Adrenal gland (tissue), 12 donors: ENCODE measurements around the gene PIP5K1C. TPM values are rescaled to one million over a fixed set of nuclear protein-coding genes. Genes with fewer than 3 reads are reported as not detected.
"Not testable (repeated sequence)": the region's sequence is repeated elsewhere in the genome, so short reads cannot be mapped to it uniquely, and the experiment has no call there.

Experiments used
- DNase-seq, 7 donors: peaks; one replicate each; pipeline ENCODE4 v3.0.0-alpha.2; 2019 to 2020
- H3K27ac ChIP-seq, 5 donors: fragments of 200-600 bp; sonication (generic) in 4 of 5; 1 replicate in 3 of 5; 2 replicates in 2 of 5; pipeline versions ENCODE4 v1.5.1 to v1.8.0; 2016 to 2020; ENCODE audit warnings: mild to moderate bottlenecking in 1 of 5
- H3K27me3 ChIP-seq: fragments of 200-600 bp; 2 replicates; pipeline ENCODE4 v1.8.0; 2021
- H3K36me3 ChIP-seq, 2 donors: fragments of 200-600 bp; replicated peaks in 1 of 2; 1 replicate in 1 of 2; 2 replicates in 1 of 2; pipeline versions ENCODE4 v1.5.1 to v1.8.0; 2018 to 2022
- H3K4me1 ChIP-seq, 2 donors: fragments of 200-600 bp; replicated peaks in 1 of 2; 1 replicate in 1 of 2; 2 replicates in 1 of 2; pipeline versions ENCODE4 v1.5.1 to v1.8.0; 2018 to 2021
- H3K4me3 ChIP-seq, 4 donors: fragments of 200-600 bp; sonication (generic) in 3 of 4; one replicate each; pipeline ENCODE4 v1.5.1; 2016 to 2018
- H3K9me3 ChIP-seq, 3 donors: fragments of 200-600 bp; sonication (generic) in 1 of 3; replicated peaks in 1 of 3; 1 replicate in 2 of 3; 2 replicates in 1 of 3; pipeline versions ENCODE4 v1.5.1 to v1.8.0; 2016 to 2021
- POLR2A ChIP-seq, 2 donors: fragments of 450-650 bp; IDR thresholded peaks; one replicate each; pipeline ENCODE4 v1.6.1; 2017; ENCODE audit warnings: antibody characterized with exemption in 2 of 2, mild to moderate bottlenecking in 2 of 2, moderate library complexity in 1 of 2
- WGBS, 4 donors: extraction: QIAGEN DNeasy Blood & Tissue Kit in 2 of 4; methylation state at CpG; one replicate each; pipeline versions ENCODE4 v1.1.5 to v1.1.7; 2013 to 2017; 5-methylcytosine and 5-hydroxymethylcytosine counted together
- intact Hi-C, 2 donors: fragments of 100-400 bp; cut with DNase I; formaldehyde crosslinking; loops; one replicate each; pipeline versions ENCODE4 v1.14.1 to v1.15.0; 2022 to 2023
- polyA plus RNA-seq, 3 donors: library from polyadenylated mRNA; stranded (reverse); fragments of 200-250 nt in 2 of 3; fragments of 350-450 nt in 1 of 3; fragmentation: Illumina TruSeq in 1 of 3; extraction: RNeasy Lipid Tissue Mini Kit (QIAGEN cat#74804) in 1 of 3; gene quantifications; one replicate each; pipeline ENCODE4 v1.2.3, GENCODE V29; 2013 to 2014
- total RNA-seq, 9 donors: library from RNA; depleted of rRNA in 4 of 9; stranded (reverse); fragments of >200 nt in 4 of 9; fragments of 120-200 nt in 1 of 9; fragmentation: NEBNext Ultra II Directional in 1 of 9; extraction: Animal tissue kit (Norgen Biotek cat#: 25700) in 1 of 9; gene quantifications; one replicate each; pipeline versions ENCODE4 v1.1.0 to v1.2.4, GENCODE V29; 2013 to 2023
- TF ChIP-seq, protein P1 (sequence below), 6 experiments: fragments of 450-650 bp in 4 of 6; fragments of 200-600 bp in 2 of 6; sonication (generic) in 1 of 6; IDR thresholded peaks; 1 replicate in 5 of 6; 2 replicates in 1 of 6; pipeline versions ENCODE4 v1.5.1 to v1.8.0; 2016 to 2021; ENCODE audit warnings: antibody characterized with exemption in 6 of 6, mild to moderate bottlenecking in 2 of 6, moderate library complexity in 1 of 6
- donor health status: healthy with polysubstance abuse.
- donor health status: Bipolar disorder and iron deficiency.
- donor health status: DM: yes; HTN: yes; CAD: no.
- donor health status: DM: no; HTN: no; CAD: no.
- donor health status: DM: no; HTN: no; CAD: no.
- donor health status: DM: yes; HTN: yes; CAD: no.

PIP5K1C gene
- total and polyA plus RNA-seq, 12 donors = 4.0 to 44.7 (median 31.0) TPM

- peak within 1 kb of the TSS in 1 of 4 donors; percentile 49 for H3K4me3 ChIP-seq
- peak within 1 kb of the TSS in 1 of 5 donors; percentile 14 for H3K27ac ChIP-seq
- H3K27me3 ChIP-seq = peaks cover 9% of the 10 kb centered on the region
- no peaks in the 10 kb centered on the region for H3K9me3 ChIP-seq
- H3K36me3 ChIP-seq = no peaks in the 10 kb centered on the region
- 0 to 5% (median 4%) methylated on average over 12 to 84 of the region's 84 CpGs; no CpG with 5 or more reads in 1 of the 4 donors for WGBS, 4 donors
- peaks cover 0 to 7% of the 10 kb centered on the region in 2 donors for H3K4me1 ChIP-seq
- TF ChIP-seq, protein P1, sequence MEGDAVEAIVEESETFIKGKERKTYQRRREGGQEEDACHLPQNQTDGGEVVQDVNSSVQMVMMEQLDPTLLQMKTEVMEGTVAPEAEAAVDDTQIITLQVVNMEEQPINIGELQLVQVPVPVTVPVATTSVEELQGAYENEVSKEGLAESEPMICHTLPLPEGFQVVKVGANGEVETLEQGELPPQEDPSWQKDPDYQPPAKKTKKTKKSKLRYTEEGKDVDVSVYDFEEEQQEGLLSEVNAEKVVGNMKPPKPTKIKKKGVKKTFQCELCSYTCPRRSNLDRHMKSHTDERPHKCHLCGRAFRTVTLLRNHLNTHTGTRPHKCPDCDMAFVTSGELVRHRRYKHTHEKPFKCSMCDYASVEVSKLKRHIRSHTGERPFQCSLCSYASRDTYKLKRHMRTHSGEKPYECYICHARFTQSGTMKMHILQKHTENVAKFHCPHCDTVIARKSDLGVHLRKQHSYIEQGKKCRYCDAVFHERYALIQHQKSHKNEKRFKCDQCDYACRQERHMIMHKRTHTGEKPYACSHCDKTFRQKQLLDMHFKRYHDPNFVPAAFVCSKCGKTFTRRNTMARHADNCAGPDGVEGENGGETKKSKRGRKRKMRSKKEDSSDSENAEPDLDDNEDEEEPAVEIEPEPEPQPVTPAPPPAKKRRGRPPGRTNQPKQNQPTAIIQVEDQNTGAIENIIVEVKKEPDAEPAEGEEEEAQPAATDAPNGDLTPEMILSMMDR (IDR thresholded peaks at IDR 0.05) = no peak
- TF ChIP-seq POLR2A (IDR thresholded peaks at IDR 0.05) = no peak
- intact Hi-C loops = no loop called here
- DNase-seq = no peak
These were observed 114.8 kb downstream of the PIP5K1C start, which contains the start of gene GIPC3 for GRCh38 chr19:3585301-3586126. GIPC3 (plus strand) TSS chr19:3585478; CDS start chr19:3585598, 120 bp downstream.

- H3K4me1 ChIP-seq = peaks cover 0 to 16% of the 10 kb centered on the region in 2 donors
- H3K27me3 ChIP-seq, H3K36me3 ChIP-seq, H3K27ac ChIP-seq, H3K9me3 ChIP-seq, H3K4me3 ChIP-seq, intact Hi-C loops, DNase-seq: not testable (repeated sequence)
- WGBS, 4 donors = 77 to 87% (median 81%) methylated on average over 15 of the region's 15 CpGs
These were observed 116.0 kb downstream of the PIP5K1C start for GRCh38 chr19:3584036-3584802.

DNA sequence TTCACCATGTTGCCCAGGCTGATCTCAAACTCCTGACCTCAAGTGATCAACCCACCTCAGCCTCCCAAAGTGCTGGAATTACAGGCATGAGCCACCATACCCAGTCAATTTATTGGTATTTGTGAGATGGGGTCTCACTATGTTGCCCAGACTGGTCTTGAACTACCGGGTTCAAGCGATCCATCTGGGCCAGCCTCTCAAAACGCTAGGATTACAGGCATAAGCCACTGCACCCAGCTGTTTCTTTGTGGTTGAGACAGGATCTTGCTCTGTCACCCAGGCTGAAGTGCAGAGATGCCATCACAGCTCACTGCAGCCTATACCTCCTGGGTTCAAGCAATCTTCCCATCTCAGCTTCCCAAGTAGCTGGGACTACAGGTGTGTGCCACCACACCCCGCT lies 118.5 kb downstream of the PIP5K1C start:
- intact Hi-C loops, H3K27me3 ChIP-seq, H3K36me3 ChIP-seq, H3K4me3 ChIP-seq, DNase-seq, H3K9me3 ChIP-seq: not testable (repeated sequence)
- 89 to 100% (median 89%) methylated on average over 1 to 4 of the region's 4 CpGs for WGBS, 4 donors
- peaks cover 0 to 17% of the 10 kb centered on the region in 2 donors for H3K4me1 ChIP-seq
- peak overlapping the region in 1 of 5 donors; percentile 29 for H3K27ac ChIP-seq

Other genes starting within 250 kb of the PIP5K1C start
- under 1 TPM in 1 of 9 donors, not detected in 8; 0.36 TPM for gene SMIM24, start 219.9 kb downstream of the PIP5K1C start, total RNA-seq
- gene SMIM24, start 219.9 kb downstream of the PIP5K1C start, polyA plus RNA-seq = under 1 TPM in 1 of 3 donors, not detected in 2; 0.48 TPM
- gene SMIM44, start 217.0 kb downstream of the PIP5K1C start, total RNA-seq = not detected
- gene SMIM44, start 217.0 kb downstream of the PIP5K1C start, polyA plus RNA-seq = not detected
- gene DOHH, start 199.8 kb downstream of the PIP5K1C start, total RNA-seq = 10 to 100 TPM in 7 of 9 donors, 1 to 10 TPM in 2; 8.4 to 22.8 (median 13.8) TPM
- gene DOHH, start 199.8 kb downstream of the PIP5K1C start, polyA plus RNA-seq = 10 to 100 TPM in 2 of 3 donors, under 1 TPM in 1; 0.92 to 19.1 (median 13.5) TPM
- gene FZR1, start 194.2 kb downstream of the PIP5K1C start, total RNA-seq = 10 to 100 TPM; 17.9 to 85.0 (median 39.4) TPM
- 10 to 100 TPM; 24.4 to 59.1 (median 26.4) TPM for gene FZR1, start 194.2 kb downstream of the PIP5K1C start, polyA plus RNA-seq
- gene TEKTIP1, start 161.3 kb downstream of the PIP5K1C start, total RNA-seq = 1 to 10 TPM in 3 of 9 donors, under 1 TPM in 2, not detected in 4; 0.68 to 3.6 (median 1.4) TPM
- 1 to 10 TPM in 2 of 3 donors, not detected in 1; 1.1 to 3.5 TPM for gene TEKTIP1, start 161.3 kb downstream of the PIP5K1C start, polyA plus RNA-seq
- 100 to 1,000 TPM in 2 of 9 donors, 10 to 100 TPM in 7; 23.2 to 123 (median 64.6) TPM for gene MFSD12, start 142.9 kb downstream of the PIP5K1C start, total RNA-seq
- gene MFSD12, start 142.9 kb downstream of the PIP5K1C start, polyA plus RNA-seq = 10 to 100 TPM; 18.5 to 89.3 (median 48.5) TPM
- gene HMG20B, start 127.5 kb downstream of the PIP5K1C start, total RNA-seq = 100 to 1,000 TPM in 5 of 9 donors, 10 to 100 TPM in 4; 49.3 to 137 (median 105) TPM
- gene HMG20B, start 127.5 kb downstream of the PIP5K1C start, polyA plus RNA-seq = 100 to 1,000 TPM in 1 of 3 donors, 10 to 100 TPM in 2; 18.1 to 178 (median 100.0) TPM
- 1 to 10 TPM in 8 of 9 donors, under 1 TPM in 1; 0.33 to 5.9 (median 3.3) TPM for gene GIPC3, start 115.0 kb downstream of the PIP5K1C start, total RNA-seq
- gene GIPC3, start 115.0 kb downstream of the PIP5K1C start, polyA plus RNA-seq = 1 to 10 TPM; 1.6 to 4.9 (median 2.6) TPM
- gene TBXA2R, start 93.6 kb downstream of the PIP5K1C start, total RNA-seq = 10 to 100 TPM in 7 of 9 donors, 1 to 10 TPM in 2; 4.7 to 25.5 (median 16.5) TPM
- gene TBXA2R, start 93.6 kb downstream of the PIP5K1C start, polyA plus RNA-seq = 1 to 10 TPM; 5.2 to 6.9 (median 6.2) TPM
- 10 to 100 TPM; 13.3 to 78.4 (median 22.8) TPM for gene CACTIN, start 73.7 kb downstream of the PIP5K1C start, total RNA-seq
- gene CACTIN, start 73.7 kb downstream of the PIP5K1C start, polyA plus RNA-seq = 10 to 100 TPM in 2 of 3 donors, 1 to 10 TPM in 1; 5.0 to 39.0 (median 21.9) TPM
- gene TJP3, start 7.9 kb upstream of the PIP5K1C start, total RNA-seq = 1 to 10 TPM in 1 of 9 donors, under 1 TPM in 4, not detected in 4; 0.14 to 2.5 (median 0.27) TPM
- gene TJP3, start 7.9 kb upstream of the PIP5K1C start, polyA plus RNA-seq = under 1 TPM in 1 of 3 donors, not detected in 2; 0.07 TPM
- gene APBA3, start 61.2 kb upstream of the PIP5K1C start, total RNA-seq = 10 to 100 TPM; 11.1 to 35.6 (median 20.5) TPM
- gene APBA3, start 61.2 kb upstream of the PIP5K1C start, polyA plus RNA-seq = 10 to 100 TPM in 2 of 3 donors, 1 to 10 TPM in 1; 2.6 to 43.8 (median 24.0) TPM
- 100 to 1,000 TPM in 7 of 9 donors, 10 to 100 TPM in 2; 83.2 to 229 (median 107) TPM for gene MRPL54, start 62.2 kb upstream of the PIP5K1C start, total RNA-seq
- 100 to 1,000 TPM in 1 of 3 donors, 10 to 100 TPM in 2; 60.2 to 172 (median 100.0) TPM for gene MRPL54, start 62.2 kb upstream of the PIP5K1C start, polyA plus RNA-seq
- gene RAX2, start 71.8 kb upstream of the PIP5K1C start, total RNA-seq = not detected
- not detected for gene RAX2, start 71.8 kb upstream of the PIP5K1C start, polyA plus RNA-seq
- gene MATK, start 85.9 kb upstream of the PIP5K1C start, total RNA-seq = 1 to 10 TPM in 5 of 9 donors, under 1 TPM in 4; 0.72 to 3.3 (median 1.2) TPM
- 10 to 100 TPM in 1 of 3 donors, 1 to 10 TPM in 1, under 1 TPM in 1; 0.26 to 20.7 (median 3.5) TPM for gene MATK, start 85.9 kb upstream of the PIP5K1C start, polyA plus RNA-seq
- 1 to 10 TPM in 3 of 9 donors, under 1 TPM in 3, not detected in 3; 0.19 to 3.3 (median 1.2) TPM for gene ZFR2, start 168.6 kb upstream of the PIP5K1C start, total RNA-seq
- gene ZFR2, start 168.6 kb upstream of the PIP5K1C start, polyA plus RNA-seq = 10 to 100 TPM in 1 of 3 donors, 1 to 10 TPM in 1, under 1 TPM in 1; 0.90 to 13.2 (median 2.4) TPM
- gene ATCAY, start 180.2 kb upstream of the PIP5K1C start, total RNA-seq = 1 to 10 TPM in 4 of 9 donors, under 1 TPM in 1, not detected in 4; 0.72 to 9.3 (median 5.8) TPM
- gene ATCAY, start 180.2 kb upstream of the PIP5K1C start, polyA plus RNA-seq = 1 to 10 TPM; 1.6 to 6.3 (median 6.1) TPM
- 10 to 100 TPM in 1 of 9 donors, 1 to 10 TPM in 3, under 1 TPM in 1, not detected in 4; 0.36 to 14.7 (median 1.9) TPM for gene NMRK2, start 232.6 kb upstream of the PIP5K1C start, total RNA-seq
- 1 to 10 TPM; 1.3 to 2.3 (median 1.8) TPM for gene NMRK2, start 232.6 kb upstream of the PIP5K1C start, polyA plus RNA-seq